NCI-H446 treated with DMSO at 0.1 percent for 48 hours (cell line): ENCODE measurements around the gene SLC47A2.

Source experiments
- DNase-seq: peaks from one replicate; lab custom pipeline; 2025; lab: John Stamatoyannopoulos, UW

The SLC47A2 gene

GRCh38 chr17:19727501-19728078, 11.2 kb upstream of the SLC47A2 start:
- DNase-seq, result peak; percentile 4

GRCh38 chr17:19726631-19727376, 10.4 kb upstream of the SLC47A2 start:
- no peak for DNase-seq

- no peak for DNase-seq
Observed at GRCh38 chr17:19725486-19725885, 9.1 kb upstream of the SLC47A2 start.

- DNase-seq, result no peak
Observed at GRCh38 chr17:19724501-19725420, 8.4 kb upstream of the SLC47A2 start.

GRCh38 chr17:19723964-19724363, 7.6 kb upstream of the SLC47A2 start:
- DNase-seq, result no peak

- no peak for DNase-seq
Observed at GRCh38 chr17:19720631-19721426, 4.4 kb upstream of the SLC47A2 start.

- DNase-seq, result no peak
Observed at GRCh38 chr17:19720210-19720475, 3.8 kb upstream of the SLC47A2 start.

GRCh38 chr17:19719355-19720209, 3.2 kb upstream of the SLC47A2 start:
- no peak for DNase-seq

- no peak for DNase-seq
Observed at GRCh38 chr17:19718613-19719354, 2.4 kb upstream of the SLC47A2 start.

GRCh38 chr17:19718041-19718612, 1.7 kb upstream of the SLC47A2 start:
- DNase-seq, result no peak

- DNase-seq, result no peak
Observed at GRCh38 chr17:19717411-19717908, 1.1 kb upstream of the SLC47A2 start.

- no peak for DNase-seq
Observed at GRCh38 chr17:19717031-19717360, 612 bp upstream of the SLC47A2 start.

- DNase-seq, result no peak
Observed at GRCh38 chr17:19714542-19715411, 1.6 kb downstream of the SLC47A2 start.

- no peak for DNase-seq
Observed at GRCh38 chr17:19713901-19714361, 2.5 kb downstream of the SLC47A2 start.

GRCh38 chr17:19713462-19713861, 2.9 kb downstream of the SLC47A2 start:
- DNase-seq, result no peak

GRCh38 chr17:19712436-19713004, 3.9 kb downstream of the SLC47A2 start:
- DNase-seq, result no peak

- no peak for DNase-seq
Observed at GRCh38 chr17:19709841-19710240, 6.5 kb downstream of the SLC47A2 start.

GRCh38 chr17:19708431-19709175, 7.8 kb downstream of the SLC47A2 start:
- no peak for DNase-seq
